Bone marrow (tissue), 2 donors: ENCODE results near the gene TRPM6.
A peak's percentile ranks its signal among the peaks of the same experiment; 100 is the strongest.
"Not testable (repeated sequence)": the region's sequence is repeated elsewhere in the genome, so short reads cannot be mapped to it uniquely, and the experiment has no call there.

Experiments used
- DNase-seq, 2 donors: peaks; one replicate each; lab custom pipeline; 2025; lab: John Stamatoyannopoulos, UW

The TRPM6 gene

DNA sequence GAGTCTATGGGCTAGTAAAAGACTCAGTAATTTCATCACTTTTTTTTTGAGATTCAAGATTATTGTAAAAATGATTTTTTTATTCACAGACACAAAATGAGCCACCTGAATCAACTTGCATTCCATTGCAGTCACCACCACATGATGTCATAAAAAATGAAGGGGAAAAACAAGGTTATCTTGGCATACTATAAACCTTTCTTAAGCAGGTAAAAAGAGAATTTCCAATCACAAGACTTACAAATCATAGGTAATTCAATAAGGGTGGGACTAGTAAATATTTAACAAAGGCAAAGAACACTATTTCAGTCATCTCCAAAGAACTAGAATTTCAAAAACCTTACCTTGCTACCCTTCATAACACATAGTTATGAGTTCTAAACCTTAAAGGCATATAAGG is 30.7 kb downstream of the TRPM6 start:
- DNase-seq = no peak

DNA sequence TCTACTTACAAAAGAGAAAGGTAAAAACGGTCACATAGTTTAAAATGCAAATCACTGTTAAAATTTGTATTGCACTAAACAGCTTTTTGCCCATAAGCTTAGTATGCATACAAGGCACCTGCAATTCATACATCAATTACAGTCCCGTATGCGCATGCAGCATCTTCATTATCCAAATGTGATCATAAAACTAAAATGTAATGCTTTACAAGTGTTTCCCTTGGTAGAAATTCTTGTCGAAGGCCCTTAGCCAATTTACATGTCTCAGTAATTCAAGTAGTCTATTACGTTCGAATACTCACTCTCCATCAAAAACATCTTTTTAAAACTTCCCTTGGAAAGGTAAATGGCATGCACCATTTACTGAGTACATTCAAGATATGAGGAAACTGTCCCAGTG is 32.6 kb downstream of the TRPM6 start:
- no peak for DNase-seq

DNA sequence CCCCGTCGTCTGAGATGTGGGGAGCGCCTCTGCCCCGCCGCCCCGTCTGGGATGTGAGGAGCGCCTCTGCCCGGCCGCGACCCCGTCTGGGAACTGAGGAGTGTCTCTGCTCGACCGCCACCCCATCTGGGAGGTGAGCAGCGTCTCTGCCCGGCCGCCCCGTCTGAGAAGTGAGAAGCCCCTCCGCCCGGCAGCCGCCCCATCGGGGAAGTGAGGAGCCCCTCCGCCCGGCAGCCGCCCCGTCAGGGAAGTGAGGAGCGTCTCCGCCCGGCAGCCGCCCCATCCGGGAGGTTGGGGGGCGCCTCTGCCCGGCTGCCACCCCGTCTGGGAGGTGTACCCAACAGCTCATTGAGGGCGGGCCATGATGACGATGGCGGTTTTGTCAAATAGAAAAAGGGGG is 34.7 kb downstream of the TRPM6 start:
- DNase-seq = not testable (repeated sequence)

DNA sequence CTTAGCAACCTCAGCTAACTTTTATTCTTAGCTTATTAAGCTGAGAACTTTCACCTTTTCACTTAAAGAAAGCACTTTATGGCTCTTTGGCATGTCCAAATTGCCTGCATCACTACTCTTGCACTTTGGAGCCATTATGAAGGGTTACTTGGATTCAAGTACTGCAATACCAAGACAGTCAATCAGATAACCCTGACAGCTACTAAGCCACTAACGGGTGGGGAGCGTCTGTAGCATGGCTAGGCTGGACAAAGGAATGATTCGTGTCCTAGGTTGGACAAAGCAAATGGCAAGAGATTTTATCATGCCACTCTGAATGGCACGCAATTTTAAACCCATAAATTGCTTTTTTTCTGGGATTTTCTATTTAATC is 39.6 kb downstream of the TRPM6 start:
- DNase-seq = no peak

DNA sequence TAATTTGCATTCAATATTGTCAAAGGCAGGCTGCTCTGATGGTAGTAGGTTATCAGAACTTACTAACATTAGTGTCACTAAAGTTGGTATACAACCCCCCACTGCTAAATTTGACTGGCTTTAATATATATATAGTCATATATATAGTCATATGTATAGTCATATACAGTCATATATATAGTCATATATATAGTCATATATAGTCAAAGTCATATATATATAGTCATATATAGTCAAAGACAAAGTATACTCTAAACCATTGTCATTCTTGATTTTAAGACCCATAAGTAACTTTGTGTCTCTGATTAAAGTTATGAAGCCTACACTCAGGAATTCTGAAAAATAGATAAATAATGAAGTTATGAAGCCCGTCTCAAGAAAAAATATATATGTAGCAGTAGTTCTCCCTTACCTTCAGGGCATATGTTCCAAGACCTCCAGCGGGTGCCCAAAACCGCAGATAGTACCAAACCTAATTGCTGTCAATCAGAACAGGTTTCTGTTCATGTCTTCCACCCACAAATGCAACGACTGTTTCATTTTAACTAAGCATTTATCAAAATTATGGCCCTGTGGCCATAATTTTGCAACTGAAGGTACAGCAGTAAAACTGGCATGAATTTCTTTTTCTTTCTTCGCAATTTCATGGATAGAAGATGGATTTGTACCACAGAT is 40.1 kb downstream of the TRPM6 start:
- no peak for DNase-seq

DNA sequence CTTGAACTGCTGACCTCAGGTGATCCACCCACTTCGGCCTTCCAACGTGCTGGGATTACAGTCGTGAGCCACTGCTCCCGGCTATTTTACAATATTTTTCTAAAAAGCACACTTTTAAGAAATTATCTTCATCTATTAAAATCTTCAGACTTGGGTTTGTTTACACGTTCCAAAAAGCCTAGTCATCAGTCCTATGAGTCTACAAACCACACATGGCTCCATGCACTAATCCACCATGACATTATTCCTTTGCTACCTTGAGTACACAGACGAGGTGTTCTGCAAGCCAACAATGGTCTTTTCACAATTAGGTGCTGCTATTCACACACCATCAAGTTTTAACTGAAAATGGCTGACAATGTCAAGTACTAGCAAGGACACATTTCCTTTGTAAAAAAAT is 41.0 kb downstream of the TRPM6 start:
- DNase-seq = no peak

DNA sequence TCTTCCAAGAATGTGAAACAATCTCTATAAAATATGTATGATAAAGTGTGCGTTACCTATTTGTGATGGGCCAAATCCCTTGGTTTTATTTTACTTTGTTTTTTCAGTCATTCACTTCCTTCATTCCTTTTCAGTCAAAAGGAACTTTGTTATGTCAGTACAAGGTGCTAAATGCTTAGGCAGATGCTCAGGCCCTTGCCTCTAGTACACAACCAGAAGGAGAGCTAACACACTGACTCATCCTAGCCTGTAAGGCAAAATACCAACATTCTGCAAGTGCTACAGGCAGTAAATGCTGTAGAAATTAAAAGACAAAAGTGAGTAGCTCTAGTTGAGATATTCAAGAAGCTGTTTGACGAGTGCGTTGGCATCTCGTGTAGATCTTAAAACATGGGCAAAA is 49.4 kb downstream of the TRPM6 start:
- DNase-seq = no peak

DNA sequence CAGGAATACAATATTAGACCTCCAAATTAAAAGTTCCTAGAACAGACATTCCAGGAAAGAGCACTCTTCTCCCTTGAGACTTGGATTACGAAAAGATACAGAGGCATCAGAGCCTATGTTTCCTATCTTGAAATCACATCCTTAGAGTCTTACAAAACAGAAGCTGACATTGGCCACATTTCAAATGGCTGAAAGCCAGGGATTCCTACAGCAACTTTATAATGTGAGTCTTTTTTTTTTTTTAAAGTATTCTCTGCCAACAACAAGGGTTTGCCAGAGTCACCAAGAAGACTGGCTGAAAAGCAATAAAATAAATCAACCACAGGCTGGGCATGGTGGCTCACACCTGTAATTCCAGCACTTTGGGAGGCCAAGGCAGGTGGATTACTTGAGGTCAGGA is 63.1 kb downstream of the TRPM6 start:
- DNase-seq = no peak

DNA sequence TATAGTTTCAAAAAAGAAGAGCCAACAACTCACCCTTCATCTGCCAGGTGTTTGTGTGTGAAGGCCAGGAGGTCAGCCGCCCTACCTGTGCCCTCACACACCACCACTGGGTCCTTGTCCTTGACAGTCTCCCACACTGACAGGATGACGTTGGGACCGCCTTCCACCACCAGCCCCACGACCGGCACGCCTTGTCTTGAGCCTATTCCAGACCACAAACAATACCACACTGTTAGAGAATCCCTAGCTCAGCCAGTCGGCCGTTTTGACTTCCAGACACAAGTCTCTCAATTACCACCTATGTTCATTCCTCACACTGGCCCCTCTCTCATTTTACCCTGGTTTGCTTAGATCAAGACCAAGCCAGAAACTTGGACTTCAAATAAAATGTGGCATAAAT is 66.1 kb downstream of the TRPM6 start:
- no peak for DNase-seq

DNA sequence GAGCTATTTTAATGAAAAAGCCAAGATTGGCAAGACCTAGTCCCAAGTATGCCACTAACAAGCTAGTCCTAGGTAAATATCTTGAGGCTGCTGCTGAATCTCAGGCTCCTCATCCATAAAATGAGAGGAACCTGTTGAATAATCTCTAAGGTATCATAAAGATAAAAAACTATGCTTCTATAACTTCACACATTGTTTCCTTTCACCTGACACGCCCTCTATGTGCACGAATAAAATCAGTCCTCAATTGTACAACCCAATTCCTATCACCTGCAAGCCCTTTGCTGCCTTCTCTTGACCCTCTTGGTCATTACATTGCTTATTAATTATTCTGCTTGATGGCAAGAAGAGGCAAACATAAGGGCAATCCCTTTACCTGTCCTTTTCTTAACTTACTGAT is 69.9 kb downstream of the TRPM6 start:
- DNase-seq = no peak

DNA sequence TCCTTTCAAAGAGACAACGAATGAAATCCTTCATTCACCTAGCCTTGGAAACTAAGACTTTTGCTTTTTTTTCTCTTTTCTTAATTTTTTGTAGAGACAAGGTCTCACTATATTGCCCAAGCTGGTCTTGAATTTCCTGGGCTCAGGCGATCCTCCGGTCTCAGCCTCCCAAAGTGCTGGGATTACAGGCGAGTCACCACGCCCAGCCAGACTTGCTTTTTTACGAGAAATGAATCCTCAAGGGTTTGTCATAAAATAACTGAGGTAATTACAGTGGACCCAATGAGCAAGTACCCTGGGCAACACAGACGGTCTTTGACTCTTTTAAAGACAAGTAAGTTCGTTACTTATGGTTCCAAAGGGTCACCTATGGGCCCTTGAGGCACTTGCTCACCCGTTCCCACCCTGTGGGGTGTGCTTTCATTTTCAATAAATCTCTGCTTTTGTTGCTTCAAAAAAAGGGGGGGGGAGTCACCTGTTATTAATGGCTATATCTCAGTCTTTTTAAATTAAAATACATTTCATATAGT is 70.4 kb downstream of the TRPM6 start:
- no peak for DNase-seq

DNA sequence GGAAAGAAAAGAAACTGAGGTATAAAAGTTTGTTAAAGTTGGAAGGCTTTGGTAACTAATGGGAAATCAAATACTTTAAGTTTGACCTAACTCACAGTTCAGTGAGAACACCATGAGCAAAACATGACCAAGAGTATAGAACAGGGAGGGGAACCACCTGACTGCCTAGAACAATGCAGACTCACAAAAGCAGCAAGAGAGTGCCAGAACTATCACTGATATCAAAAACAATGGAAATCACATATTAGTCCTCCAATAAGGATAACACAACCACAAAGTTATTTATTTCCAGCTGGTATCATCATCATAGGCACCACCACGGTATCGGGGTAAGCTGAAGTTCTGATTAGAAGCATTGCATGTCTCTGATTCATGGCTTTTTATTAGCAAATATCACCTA is 77.5 kb downstream of the TRPM6 start:
- no peak for DNase-seq

DNA sequence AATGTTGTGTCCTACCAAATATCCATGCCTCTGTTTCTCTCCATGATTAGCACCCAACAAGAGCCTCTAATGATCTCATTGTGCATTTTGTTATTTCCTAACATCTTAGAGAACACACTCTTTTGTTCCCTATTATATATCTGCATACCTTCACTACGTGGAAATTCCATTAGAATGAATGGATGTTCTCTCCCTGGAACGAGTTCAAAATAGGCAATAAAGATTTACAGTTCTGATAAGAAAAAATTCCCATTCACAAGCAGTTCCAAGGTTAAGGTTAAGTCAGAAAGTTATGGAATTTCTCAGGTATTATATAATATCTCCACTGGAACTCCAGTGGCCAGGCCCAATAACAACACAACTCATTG is 83.7 kb downstream of the TRPM6 start:
- DNase-seq = no peak

DNA sequence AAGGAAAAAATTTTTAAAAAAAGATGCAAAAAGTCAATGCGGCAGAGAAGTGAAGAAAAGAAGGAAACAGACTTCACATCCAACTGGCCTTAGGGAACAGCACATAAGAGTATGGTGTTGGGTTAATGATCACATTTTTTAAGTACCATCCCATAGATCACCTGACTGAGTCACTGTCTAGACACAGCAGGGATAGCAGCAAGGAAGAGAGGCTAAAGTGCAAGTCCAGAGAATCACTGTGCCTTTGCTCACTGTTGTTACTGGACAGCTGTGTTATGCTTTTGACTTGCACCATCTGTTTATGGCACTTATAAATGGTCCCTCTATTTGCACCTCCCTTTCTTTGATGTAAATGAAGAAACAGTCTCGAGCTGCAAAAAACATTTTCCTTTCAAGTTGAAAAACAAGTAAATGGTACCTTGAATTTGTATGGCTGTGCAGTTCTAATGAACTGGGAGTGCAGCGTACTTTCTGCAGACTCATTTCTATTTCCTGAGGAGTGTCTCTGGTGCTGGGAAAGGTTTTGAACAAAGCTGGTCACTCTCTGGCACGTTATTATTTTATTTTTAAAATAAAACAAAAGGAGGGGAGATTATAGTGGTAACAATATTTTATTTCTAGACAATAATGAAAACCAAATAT is 84.2 kb downstream of the TRPM6 start:
- DNase-seq = no peak

DNA sequence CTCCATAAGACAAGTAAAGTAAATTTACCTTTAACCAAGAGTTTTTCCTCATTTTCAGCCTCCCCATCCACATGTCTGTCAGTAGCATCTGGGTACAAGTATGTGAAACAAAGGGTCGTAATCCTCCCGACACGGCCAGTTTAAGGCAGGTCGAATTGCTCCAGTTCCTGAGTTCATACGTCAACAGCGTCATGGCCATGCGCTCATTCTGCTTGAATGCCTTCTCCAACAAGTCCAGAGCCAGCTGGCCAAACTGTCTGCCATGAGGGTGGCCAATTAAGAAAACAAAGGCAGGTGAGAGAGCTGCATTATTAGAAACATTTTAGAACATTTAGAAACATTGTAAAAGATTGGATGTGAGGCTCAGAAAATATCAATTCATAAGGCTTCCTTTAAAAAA is 87.5 kb downstream of the TRPM6 start:
- DNase-seq = no peak

DNA sequence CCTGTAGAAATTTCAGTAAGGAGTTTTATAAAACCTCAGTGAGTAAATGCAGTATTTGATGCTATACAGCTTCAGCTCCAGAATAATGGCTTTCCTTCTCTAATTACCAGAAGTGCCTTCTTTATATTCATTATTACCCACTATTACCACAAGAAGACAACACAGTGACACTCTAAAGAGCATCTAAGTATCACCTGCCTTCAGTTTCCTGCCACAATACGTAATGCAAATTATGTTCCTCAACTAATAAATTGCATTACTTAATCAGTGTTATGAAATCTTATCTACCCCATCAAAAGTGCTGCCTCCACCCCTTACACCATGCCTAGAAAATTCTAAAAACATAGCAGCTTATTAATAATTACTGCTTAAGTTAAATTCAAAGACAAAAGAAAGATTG is 91.9 kb downstream of the TRPM6 start:
- DNase-seq = no peak

DNA sequence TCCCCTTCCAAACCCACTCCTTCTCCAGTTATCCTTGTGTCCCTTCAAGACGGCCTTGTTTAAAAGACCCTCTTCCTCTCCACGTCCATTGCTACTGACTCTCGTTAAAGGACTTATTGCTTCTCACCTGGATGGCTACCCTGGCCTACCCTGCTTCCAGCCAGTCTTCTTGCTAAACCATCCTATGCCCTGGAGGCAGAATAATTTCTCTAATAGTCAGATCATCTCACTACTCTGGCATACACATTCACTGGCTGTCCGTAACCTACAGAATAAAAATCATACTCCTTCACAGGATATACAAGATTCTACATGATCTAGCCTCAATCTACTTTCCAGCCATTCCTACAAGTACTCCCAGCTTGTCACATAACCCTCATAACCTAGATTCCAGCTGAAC is 92.6 kb downstream of the TRPM6 start:
- no peak for DNase-seq

DNA sequence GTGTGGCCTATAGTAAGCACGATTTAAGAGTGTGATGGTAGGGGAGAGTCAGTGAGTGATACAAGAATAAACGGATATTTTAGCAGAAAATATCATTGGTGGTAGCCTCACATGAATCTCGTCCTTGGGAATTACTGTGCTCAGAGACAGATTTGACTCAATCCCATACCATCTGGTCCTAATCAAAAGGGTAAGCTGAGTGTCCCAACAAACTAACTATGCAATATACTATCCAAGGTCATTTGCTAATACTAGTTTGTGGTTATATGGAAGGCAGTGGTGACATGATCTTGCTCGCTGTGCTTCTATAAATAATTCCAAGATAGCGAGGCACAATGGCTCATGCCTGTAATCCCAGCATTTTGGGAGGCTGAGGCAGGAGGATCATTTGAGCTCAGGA is 103.2 kb downstream of the TRPM6 start:
- no peak for DNase-seq

DNA sequence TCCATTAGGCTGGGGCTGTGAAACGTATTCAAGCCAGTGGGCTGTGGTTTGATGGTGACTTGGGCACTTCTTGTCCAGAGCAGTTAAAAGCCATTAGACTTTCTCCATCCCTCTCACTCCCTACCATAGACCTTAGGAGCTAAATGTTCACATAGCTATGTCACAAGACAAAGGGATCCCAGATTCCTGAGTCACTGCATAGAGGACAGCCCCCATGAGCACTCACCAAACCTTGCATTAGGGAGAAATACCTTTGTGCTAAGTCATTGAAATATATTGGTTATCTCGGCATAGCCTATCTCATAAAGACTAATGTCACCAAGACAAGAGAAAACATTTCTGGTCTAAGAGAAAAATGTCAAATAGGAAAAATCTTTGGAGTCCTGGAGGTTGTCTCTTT is 104.3 kb downstream of the TRPM6 start:
- no peak for DNase-seq

DNA sequence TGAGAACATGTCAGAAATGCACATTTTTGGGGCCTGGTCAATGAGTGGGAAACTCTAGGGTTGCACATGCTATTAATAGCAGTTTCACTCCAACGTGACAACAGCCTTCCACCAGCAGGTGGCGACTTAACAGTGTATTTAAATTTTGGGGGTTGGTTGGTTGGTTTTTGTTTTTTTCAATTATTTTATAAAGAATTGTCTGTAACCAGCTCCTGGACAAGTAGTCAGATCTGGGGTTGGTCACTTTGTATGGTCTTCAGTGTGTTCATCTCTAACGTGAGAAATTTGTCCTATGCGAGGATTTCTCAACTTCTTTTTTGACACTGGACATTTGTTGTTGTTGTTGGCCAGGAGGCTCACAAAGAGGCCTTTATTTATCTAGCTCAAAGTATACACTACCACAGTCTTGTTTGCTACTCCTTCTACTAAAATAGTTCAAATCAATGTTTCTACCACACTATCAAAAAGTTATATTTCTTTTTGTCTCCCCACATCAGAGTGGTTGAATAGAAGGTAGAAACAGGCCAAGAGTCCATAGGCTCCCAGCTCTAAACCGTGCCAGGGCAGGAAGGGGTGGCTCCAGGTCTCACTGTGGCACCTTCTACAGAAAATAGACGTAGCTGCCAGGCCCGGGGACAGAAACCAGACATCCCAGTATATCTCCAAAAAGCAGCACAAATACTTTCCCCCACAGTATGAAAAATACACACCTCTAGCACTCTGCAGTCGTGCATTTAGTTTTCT is 110.4 kb downstream of the TRPM6 start:
- peak; percentile 8 to 30 for DNase-seq

DNA sequence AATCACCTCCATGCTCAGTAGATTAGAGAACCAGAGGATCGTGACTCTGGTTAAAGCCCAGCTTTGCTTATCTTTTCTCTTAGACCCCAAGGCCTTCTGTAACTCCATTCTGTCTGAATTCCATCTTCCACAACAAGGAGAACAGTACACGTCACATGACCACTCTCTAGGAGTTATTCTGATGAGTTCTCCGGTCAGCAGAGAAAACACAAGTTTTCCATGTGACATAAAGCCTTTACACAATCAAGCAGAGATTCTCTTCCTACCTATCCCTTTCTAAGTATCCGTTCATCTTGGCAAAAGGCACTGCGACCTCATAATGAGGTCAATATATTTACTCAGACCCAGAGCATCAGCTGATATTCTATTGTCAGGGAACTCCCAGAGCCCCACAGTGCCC is 112.3 kb downstream of the TRPM6 start:
- DNase-seq = no peak

DNA sequence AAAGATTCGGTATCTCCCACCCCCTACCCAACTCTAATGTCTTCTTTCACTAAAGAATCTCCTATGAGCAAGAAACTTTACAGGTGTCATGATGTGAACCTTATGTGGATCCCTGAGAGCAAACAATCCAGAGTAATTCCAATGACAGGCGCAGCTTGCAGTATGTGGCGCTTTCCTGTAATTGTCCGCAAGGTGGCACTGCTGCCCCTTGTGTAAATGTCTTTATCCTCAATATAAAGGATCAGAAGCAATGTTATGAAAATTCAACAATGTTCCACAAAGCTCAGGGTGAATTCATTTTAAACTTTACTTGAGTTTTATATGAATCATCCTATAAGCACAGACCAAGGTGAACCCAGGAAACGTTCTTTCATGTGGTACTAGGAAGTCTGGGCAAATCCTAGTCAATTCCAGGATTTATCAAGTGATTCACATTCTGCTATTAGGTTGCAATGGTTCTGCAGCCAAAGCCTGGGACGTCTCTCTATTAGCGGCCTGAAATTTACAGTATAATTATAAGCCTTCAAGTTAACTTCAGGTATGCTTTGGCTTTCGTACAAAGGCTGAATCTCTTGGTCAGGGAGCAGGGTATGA is 113.7 kb downstream of the TRPM6 start:
- DNase-seq = peak in 1 of 2 donors; percentile 35

DNA sequence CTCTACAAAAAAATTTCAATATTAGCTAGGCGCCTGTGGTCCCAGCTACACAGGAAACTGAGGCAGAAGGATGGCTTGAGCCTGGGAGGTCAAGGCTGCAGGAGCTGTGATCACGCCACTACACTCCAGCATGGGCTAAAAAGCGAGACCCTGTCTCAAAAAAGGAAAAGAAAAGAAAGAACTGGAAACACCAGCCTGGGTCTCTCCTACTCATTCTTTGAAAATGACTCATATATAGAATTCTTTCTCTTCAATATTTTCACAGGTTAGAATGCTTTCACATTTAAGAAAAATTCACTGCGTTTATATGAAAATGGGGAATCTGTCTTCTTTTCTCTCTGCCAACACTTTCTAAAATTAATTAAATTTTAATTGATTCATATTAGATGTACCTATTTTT is 115.6 kb downstream of the TRPM6 start:
- no peak for DNase-seq
